RKO (cell line): ENCODE measurements around the gene SREBF1.

Experiments used
- DNase-seq: peaks from one replicate; pipeline ENCODE4 v3.0.0-alpha.2; 2016; ENCODE audit warnings: low spot score

SREBF1 gene

DNA sequence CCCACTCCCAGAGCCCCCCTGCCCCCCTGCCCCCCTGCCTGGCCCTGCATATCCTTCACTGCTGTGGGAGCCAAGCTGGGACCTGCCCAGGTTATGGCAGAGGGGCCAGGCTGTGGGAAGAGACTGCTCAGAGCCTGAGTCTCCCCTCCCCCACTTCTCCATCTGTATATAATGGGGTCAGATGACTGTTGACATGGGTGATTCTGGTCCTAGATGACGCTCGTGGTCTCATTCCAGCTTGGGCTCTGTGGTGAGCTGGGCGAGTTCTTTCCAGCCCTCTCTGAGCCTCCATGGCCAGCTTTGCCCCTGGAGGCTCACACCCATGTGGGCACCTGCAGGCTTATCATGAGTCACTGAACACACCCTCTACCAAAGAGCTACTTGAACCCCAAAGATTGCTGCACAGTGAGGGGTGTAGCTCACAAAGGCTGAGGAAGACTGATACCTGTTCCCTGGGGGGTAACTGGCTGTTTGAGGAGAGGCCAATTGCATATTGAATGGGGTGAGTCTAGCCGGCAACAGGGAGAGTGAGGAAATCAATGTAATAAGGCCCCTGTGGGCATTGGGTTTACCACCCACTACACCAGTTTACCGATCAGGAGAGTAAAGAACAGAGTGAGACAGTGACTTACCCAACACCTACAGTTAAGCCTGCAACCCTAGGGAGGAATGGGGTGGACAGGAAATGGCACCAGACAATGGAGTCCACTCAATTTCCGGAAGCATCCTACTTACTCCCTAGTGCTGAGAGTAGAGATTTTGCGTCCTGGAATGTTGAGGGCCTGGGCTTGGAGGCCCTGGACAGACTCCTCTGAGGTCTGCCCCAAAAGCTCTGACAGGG, 4.2 kb upstream of the SREBF1 start:
- DNase-seq = peak; percentile 33

DNA sequence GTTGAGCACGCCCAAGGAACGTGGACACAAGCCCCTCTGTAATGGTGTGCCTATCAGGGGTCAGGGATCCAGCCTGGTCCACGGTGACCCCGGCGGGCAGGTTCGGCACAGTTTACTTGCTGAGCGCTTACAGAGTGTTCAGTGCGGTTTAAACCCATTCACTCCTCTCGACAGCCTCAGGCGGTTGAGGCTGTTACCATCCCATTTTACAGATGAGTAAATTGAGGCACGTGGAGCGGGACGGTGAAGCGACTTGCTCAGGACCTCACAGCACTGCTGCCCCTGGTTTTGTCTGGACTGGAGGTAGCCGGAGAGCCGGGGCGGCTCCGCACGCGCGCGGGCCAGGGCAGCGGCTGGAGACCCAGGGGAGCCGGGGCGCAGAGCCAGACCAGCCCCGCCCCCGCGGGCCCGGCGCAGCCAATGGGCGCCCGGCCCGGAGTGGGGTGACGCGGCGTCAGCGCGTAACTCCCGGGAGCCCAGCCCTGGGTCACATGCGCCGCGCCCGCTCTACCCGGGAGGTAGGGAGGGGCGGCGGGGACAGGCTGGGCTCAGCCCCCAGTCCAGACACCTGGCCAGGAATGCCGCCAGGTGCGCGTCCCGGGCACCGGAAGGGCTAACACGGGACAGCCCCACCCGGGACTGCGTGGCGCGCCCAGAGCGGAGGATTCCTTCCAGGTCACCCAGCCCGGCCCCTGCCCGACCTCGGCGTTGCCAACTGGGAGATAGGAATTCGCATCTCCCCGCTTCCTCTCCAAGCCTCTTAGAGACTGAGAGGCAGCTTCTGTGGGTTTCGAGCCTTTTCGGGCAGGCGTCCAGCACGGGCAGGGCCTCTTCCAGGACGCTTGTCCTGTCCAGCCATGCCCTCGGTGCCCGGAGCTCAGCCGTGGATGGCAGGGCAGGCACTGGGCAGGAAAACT, 3.3 kb upstream of the SREBF1 start:
- DNase-seq = peak; percentile 88

DNA sequence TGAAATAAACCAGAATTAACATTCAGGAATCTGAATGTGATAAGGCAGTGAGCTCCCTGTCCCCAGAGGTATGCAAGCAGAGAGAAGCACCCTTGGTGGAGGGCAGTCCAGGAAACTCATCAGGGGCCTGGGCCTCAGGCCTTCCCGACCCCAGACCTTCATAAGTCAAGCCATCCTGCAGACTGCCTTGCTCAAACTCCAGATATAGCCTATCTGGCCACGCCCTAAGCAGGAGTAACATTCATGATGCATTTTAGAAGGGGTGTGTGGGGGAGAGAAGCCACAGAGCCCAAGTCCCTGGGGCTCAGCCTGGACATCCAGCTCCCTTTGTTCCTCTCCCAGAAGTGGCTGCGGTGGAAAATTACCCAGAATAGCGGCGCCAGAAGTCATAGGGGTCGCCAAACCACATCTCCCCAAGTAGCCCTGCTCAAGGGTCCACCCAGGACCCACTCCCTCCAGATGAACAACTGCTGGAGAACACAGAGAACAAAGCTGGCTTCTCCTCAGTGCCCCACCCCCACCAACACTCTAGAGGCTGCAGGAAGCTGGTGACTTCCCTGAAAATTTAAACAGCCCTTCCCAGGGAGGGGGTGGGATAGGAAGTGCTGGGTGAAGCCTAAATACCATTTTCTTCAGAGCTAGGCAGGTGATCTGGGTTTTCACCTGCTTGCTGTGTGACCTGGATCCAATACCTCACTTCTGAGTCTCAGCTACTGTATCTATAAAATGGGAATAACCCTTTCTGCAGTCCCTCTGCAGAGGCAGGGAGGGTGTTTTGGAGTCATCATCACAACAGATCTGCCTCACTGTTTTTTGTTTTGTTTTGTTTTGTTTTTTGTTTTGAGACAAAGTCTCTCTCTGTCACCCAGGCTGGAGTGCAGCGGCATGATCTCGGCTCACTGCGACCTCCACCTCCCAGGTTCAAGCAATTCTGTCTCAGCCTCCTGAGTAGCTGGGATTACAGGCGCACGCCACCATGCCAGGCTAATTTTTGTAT, 1.5 kb upstream of the SREBF1 start:
- peak; percentile 51 for DNase-seq

DNA sequence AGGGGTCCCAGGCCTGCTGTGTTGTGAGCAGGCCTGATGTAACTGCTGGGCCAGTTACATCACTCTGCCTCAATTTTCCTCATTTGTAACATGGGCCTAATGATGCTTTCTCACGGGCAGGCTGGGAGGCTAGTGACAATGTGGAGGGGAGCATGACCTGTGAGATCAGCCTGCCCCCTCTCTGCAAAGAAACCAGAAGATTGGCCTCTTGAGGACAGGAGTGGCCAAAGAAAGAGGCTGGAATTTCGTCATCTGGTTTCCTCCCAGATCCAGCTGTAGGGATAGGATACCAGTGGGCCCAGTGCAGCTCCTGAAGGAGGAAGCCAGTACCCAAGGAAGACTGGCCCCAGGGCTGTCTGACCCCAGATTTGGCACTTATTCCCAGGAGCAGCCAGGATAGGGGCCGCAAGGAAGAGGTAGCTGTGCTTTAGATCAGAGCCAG, 615 bp upstream of the SREBF1 start:
- peak; percentile 76 for DNase-seq

DNA sequence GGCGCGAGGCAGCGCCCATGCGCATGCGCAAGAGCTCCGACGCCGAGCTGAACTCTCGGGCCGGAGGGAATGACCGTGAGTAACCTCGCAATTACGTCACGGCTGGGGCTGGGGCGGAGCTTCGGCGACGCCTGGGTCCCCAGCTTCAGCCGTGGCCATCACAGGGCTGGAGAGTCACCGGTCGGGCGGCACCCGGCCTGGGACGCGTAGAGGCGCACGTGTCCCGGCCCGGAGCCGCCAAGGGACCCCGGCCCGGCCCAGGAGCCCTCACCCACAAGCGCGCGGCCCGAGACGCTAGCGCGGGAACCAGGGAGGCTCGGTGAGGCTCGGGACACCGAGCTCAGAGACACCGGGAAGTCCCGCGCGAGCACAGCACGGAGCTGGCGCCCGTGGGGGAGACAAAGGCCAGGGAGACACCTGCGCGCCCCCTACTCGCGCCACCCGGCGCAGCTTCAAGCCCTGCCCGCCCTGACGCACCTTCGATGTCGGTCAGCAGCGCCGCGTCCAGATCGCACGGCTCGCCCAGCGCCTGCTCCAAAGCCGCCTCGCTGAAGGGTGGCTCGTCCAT, 452 bp downstream of the SREBF1 start:
- DNase-seq = peak; percentile 95

DNA sequence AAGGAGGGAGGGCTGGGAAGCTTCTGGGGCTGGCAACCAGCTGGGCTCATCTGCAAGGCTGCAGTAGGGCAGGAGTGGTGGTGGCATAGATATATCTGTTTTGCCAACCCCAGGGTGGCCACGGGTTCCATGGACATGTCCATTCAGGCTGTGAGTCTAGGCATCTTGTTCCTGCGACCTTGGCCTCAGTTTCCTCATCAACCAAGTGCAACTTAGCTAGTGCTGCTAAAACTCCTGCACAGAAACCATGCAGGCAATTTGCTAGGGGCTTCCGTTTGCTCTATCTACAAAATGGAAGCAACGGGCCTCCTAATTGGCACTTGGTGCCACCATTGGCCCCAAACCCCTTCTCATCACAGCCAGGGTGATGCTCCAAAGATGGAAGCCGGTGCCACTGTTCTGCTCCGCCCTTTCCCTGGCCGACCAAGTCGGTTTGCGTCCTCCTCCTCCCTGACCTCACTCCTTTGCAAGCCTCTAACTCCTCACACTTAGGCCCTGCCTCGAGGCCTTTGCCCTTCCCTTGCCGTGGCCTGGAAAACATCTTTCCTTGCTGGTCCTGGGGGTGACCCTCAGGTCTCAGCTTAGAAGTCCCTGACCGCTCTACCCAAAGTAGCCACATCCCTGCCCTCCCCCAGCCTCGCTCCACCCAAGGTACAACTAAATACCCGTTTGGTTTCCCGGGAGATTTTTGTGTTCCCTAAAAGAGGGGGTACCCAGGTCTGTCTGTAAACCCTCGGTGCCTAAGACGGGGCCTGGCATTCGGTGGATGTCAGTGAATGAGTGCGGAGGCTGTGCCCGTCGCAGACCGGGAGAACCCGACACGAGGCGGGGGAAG, 1.2 kb downstream of the SREBF1 start:
- peak; percentile 32 for DNase-seq

DNA sequence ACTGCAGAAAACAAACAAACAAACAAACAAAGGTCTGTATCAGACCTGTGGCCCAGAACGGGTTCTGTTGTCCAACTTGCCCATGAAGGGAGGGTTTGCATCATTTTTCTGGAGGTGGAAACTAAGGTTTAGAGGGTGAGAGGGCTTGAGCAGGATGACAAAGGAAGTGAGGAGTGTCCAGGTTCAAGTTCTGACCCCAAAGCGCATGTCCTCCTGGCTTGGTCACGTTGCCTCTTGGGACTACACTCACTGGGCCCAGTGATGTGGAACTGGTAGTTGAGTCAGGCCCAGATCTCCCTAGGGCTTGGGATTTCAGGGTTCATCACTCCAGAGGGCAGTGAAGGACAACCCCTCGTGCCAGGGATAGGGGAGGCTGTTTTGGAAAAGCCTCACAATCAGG, 1.8 kb downstream of the SREBF1 start:
- DNase-seq = peak; percentile 69

DNA sequence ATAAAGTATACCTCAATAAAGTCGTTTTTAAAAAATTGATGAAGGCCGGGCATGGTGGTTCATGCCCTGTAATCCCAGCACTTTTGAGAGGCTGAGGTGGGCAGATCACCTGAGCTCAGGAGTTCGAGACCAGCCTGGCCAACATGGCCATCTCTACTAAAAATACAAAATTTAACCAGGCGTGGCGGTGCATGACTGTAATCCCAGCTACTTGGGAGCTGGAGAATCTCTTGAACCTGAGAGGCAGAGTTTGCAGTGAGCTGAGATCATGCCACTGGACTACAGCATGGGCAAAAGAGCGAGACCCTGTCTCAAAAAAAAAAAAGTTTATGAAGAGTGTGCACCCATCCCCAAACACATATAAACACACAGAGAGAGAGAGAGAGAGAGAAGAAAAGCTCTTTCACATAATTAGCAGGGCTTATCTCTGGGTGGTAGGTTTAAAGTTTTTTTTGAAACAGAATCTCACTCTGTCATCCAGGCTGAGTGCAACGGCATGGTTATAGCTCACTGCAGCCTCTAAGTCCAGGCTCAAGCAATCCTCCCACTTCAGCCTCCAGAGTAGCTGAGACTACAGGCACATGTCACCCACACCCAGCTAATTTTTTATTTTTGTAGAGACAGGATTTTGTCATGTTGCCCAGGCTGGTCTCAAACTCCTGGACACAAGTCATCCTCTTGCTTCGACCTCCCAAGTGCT, 3.0 kb downstream of the SREBF1 start:
- no peak for DNase-seq

DNA sequence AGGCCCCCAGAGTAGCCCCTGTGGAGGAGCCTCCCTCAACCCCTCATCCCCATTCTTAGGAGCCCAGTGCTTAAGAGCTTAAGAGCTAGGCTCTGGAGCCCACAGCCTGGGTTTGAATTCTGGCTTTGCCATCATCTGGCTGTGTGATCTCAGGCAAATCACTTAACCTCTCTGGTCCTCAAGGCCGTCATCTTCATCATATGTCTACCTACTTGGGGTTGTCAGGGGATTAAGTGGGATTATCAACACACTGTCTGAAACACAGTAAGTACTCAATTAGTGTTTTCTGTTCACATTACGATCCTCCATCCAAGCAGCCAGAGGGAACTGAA, 4.8 kb downstream of the SREBF1 start:
- DNase-seq = no peak

DNA sequence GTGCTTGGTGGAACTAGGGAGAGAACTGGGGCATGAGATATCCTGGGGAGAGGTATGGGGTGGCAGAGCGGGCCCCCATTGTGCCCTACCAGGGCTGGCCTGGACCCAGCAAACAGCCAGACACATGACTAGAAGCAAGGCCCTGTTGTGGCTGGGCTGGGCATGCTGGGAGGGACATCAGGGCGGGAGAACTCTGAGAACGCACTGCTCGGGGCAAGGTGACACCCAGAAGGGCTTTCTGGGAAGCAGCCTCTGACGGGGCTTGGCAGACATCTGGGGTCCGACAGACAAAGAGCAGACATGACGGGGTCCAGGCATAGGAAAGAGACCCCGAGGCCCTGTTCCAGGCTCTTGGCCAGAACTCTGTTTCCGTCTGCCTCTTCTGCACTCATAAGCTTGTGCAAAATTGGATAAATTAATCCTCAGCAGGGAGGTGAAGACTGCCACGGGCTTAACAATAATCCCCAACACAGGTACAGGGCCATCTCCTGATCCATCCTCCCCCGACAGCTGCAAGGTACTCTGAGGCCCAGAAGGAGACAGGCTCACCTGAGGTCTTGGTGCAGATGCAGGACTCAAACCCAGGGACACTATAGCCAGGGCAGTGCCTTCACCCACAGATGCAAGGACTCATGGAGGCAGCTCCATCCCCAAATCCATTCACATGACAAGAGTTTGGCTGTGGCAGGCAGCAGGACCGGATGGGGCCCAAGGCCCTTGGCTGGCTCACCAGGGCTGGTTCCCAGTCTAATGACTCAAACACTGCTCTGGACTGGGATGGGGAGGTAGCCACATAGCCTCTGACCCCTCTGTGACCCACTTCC, 5.4 kb downstream of the SREBF1 start:
- no peak for DNase-seq

DNA sequence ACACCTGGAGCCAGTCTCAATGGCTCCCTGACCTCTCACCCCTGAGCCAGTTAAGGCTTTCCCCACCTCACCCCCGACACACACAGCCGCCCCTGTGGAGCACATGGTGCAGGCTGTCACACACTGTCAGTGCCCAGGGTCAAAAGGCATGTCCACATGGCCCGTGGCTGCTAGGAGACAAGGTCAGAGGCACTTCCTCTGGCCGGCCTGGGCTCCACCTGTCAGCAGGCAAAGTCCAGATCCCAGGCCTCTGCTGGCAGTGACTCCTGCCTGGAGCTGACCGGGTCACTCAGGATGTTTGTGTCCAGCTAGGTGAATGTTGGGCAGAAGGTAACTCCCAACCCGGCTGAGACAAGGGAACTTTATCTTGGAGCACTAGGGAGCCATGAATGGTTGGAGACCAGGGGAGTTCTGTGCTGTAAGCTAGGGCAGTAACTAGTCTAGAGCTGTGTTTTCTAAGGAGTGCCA, 6.0 kb downstream of the SREBF1 start:
- DNase-seq = no peak

DNA sequence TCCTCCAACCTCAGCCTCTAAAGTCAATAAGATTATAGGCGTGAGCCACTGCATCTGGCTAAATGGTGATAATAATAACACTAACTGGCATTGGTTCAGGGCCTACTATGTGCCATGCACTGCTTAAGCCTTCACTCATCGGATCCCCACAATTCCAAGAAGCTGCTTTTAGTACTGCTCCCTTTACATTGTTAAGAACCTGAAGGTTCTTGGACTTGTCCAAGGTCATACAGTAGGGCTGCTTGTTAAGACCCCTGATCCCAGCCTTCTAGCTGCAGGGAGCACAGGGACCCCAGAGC, 6.6 kb downstream of the SREBF1 start:
- DNase-seq = no peak

DNA sequence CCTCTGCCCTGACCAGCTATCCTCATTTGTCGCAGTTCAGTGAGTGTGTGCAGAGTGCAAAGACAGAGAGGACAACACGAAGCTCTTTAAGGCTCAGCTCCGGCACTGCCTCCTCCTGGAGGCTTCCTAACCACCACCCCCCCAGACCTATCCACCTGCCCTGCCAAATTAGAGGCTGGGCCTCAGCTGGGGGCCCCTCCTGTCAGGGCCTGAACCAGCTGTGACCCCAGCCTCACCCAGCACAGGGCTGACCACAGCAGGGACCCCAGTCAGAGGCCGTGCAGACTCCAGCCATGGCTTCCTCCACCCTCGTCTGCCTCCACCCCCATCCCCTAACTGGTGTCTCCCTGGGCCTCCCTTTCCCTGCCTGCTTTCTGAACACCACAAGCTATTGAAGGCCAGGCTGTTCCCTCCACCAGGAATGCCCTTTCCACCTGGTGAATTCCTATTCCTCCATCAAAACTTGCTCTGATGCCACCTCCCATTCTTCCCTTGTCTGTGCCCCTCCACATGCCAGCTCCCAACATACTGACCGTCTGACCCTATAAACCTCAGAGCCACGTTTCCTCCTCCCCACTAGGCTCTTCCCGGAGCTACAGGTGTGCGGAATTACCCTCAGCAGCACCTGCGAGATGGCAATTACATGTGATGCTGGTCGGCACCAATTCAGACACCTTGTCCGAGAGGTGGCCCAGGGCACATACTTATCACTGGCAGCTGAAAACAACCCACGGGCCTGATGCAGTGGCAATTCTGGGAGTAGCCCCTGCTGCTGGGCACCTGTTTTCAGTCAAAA, 8.8 kb downstream of the SREBF1 start:
- DNase-seq = no peak

DNA sequence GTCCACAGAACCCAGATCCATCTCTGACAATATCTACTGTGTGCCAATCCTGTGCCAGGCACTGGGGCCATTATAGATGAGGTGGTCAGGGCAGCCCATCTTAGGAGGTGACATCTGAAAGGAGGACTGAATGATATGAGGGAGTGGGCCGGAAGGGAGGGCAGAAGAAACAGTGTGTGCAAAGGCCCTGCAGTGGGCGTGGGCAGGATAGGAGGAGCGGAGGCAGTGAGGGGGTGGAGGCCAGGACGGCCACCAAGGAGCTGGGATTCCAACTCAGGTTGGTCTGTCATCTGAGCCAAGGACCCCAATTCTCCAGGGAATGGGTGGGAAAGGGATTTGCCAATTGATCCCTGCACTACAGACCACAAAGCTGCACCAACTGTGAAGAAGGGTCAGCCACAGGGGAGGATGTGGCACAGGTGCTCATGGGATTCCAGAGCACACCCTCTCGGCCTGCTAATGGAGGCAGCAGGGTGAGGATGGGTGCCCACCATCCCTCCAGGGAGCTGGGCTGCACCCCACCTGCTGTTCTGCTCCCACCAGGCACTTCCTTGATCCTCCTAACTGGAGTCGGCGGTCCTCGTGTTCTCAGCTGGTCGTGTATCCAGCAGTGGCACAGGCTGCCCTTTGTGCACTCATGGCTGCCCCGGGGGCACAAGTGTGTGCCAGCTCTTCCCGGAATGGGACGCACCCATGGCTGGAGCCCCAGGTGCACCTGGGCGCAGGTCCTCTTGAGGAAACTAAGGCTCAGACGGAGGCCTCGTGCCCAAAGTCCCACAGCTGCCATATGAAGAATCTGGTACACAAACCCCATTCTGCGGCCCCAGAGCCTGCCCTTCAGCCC, 9.6 kb downstream of the SREBF1 start:
- DNase-seq = no peak

DNA sequence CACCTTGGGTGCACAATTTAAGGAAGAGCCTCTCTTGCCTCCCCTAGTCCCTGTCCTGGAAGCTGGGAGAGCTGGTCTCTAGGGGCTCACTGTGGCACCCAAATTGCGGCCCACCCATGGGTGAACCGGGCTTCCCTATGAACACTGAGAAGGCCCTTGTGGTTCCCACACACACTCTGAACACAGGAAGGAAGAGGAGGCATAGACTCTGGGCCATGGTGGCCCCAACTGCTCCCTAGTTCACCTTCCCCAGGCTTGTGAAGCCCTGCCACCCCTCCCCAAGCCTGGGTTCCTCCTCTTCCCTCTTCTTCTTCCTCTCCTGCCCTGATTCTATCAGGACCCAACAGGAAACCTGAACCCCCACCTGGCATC, 10.5 kb downstream of the SREBF1 start:
- no peak for DNase-seq

DNA sequence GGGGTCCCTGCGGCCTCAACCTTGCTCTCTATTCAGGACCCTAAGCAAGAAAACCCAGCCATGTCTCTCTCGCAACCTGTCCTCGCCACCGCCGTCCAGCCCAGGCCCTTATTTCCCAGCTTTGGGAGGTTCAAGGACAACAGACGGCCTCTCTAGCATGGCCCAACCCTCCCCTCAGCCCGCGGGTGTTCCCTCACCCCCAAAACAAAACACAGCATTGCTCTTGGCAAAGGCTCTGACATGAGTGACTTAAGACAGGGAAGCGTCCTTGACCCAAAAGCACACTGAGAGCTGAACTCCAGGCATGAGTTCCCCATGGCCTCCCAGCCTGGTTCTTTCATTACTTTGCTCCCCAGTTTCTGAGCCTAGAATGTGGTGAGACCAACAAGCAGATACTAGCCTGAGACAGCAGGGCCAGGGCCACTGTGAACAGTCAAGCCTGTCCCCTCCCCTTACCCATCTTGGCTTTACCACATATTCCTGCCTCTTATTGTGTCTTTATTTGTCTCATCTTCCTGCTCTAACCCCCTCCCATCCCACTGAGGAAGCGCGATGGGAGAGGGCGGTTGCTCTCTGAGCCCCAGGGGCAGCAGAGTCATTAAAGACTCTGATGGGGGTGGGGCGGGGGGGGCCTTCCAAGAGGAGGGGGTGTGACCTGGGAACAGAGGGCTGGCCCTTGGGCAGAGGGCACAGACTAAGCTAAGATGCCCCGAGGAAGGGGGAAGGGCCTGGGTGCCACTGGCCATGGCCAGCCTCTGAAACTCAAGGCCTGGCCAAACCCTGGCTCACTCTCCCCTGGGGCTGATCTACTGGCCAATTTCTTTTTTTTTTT, 11.8 kb downstream of the SREBF1 start:
- DNase-seq = no peak
